ENCODE data around the gene PPP1R11. TPM values are rescaled to one million over a fixed set of nuclear protein-coding genes. Genes with fewer than 3 reads are reported as not detected.
"Not testable (repeated sequence)": the region's sequence is repeated elsewhere in the genome, so short reads cannot be mapped to it uniquely, and the experiment has no call there.

Gene PPP1R11
- polyA plus RNA-seq, 4 donors = 59.8 to 66.7 (median 65.0) TPM

GRCh38 chr6:30093951-30094661, 27.1 kb downstream of the PPP1R11 start:
- no peak for DNase-seq (ENCODE audit: low read depth in 4 of 4, low spot score in 2 of 4)

- no peak for DNase-seq (ENCODE audit: low read depth in 4 of 4, low spot score in 2 of 4)
Measured at GRCh38 chr6:30096829-30097228, 29.8 kb downstream of the PPP1R11 start.

- no peak for DNase-seq (ENCODE audit: low read depth in 4 of 4, low spot score in 2 of 4)
Measured at GRCh38 chr6:30097902-30098768, 31.1 kb downstream of the PPP1R11 start.

GRCh38 chr6:30100154-30100553, 33.2 kb downstream of the PPP1R11 start:
- DNase-seq (ENCODE audit: low read depth in 4 of 4, low spot score in 2 of 4) = no peak

- DNase-seq (ENCODE audit: low read depth in 4 of 4, low spot score in 2 of 4) = no peak
Measured at GRCh38 chr6:30100585-30101443, 33.8 kb downstream of the PPP1R11 start.

- DNase-seq (ENCODE audit: low read depth in 4 of 4, low spot score in 2 of 4) = peak in 3 of 4 donors; percentile 50 to 72 (median 65)
Measured at GRCh38 chr6:30101444-30102413, 34.7 kb downstream of the PPP1R11 start.

- no peak for DNase-seq (ENCODE audit: low read depth in 4 of 4, low spot score in 2 of 4)
Measured at GRCh38 chr6:30102414-30102969, 35.5 kb downstream of the PPP1R11 start.

- peak; percentile 65 to 88 (median 74) for DNase-seq (ENCODE audit: low read depth in 4 of 4, low spot score in 2 of 4)
Measured at GRCh38 chr6:30102970-30103871, 36.2 kb downstream of the PPP1R11 start.

- no peak for DNase-seq (ENCODE audit: low read depth in 4 of 4, low spot score in 2 of 4)
Measured at GRCh38 chr6:30103872-30104179, 36.8 kb downstream of the PPP1R11 start.

GRCh38 chr6:30104661-30105060, 37.7 kb downstream of the PPP1R11 start:
- no peak for DNase-seq (ENCODE audit: low read depth in 4 of 4, low spot score in 2 of 4)

- no peak for DNase-seq (ENCODE audit: low read depth in 4 of 4, low spot score in 2 of 4)
Measured at GRCh38 chr6:30111266-30111856, 44.4 kb downstream of the PPP1R11 start.

GRCh38 chr6:30112402-30112994, 45.5 kb downstream of the PPP1R11 start:
- DNase-seq (ENCODE audit: low read depth in 4 of 4, low spot score in 2 of 4) = no peak

- no peak for DNase-seq (ENCODE audit: low read depth in 4 of 4, low spot score in 2 of 4)
Measured at GRCh38 chr6:30113003-30113759, 46.2 kb downstream of the PPP1R11 start, which contains the start of gene TRIM31. TSS of gene TRIM31 (minus strand) at chr6:30113090. CDS start at chr6:30112805, 285 bp downstream.

GRCh38 chr6:30113841-30114240, 46.8 kb downstream of the PPP1R11 start:
- no peak for DNase-seq (ENCODE audit: low read depth in 4 of 4, low spot score in 2 of 4)

- no peak for DNase-seq (ENCODE audit: low read depth in 4 of 4, low spot score in 2 of 4)
Measured at GRCh38 chr6:30116724-30117123, 49.7 kb downstream of the PPP1R11 start.

GRCh38 chr6:30118691-30119090, 51.7 kb downstream of the PPP1R11 start:
- not testable (repeated sequence) for DNase-seq (ENCODE audit: low read depth in 4 of 4, low spot score in 2 of 4)

All from left renal cortex interstitium (tissue), 4 donors.